HepG2 (cell line): ENCODE results near the gene GPR143. TPM values are rescaled to one million over a fixed set of nuclear protein-coding genes. Genes with fewer than 3 reads are reported as not detected.
"Not testable (repeated sequence)": the region's sequence is repeated elsewhere in the genome, so short reads cannot be mapped to it uniquely, and the experiment has no call there.

Experiments used
- ATAC-seq: fragments of 200-7000 bp; cut with Tn5 transposase; 3 replicates; pipeline ENCODE4 v1.9.1; 2020; ENCODE audit warnings: mild to moderate bottlenecking, moderate library complexity
- Bru-seq: library from RNA; stranded (reverse); fragments of 400-500 nt; gene quantifications from one replicate; lab custom pipeline; 2021; lab: Mats Ljungman, UMichigan
- BruChase-seq, 2 experiments: library from RNA; stranded (reverse); fragments of 400-500 nt; gene quantifications; one replicate each; lab custom pipeline; 2021; lab: Mats Ljungman, UMichigan
- BruUV-seq: library from RNA; stranded (reverse); fragments of 400-500 nt; replicated peaks from 2 replicates; lab custom pipeline; 2021; lab: Mats Ljungman, UMichigan
- CTCF ChIA-PET: fragments of 300-600 bp; formaldehyde crosslinking; extraction: SDS; loops from one replicate; lab custom pipeline; 2021; ENCODE audit warnings: low total read pairs, inconsistent platforms, low intra/inter-chr PET ratio; lab: Yijun Ruan, JAX
- POLR2A ChIA-PET: fragments of 350-600 bp; sonication (Branson Sonifier 250); formaldehyde crosslinking; loops from one replicate; lab custom pipeline; 2020; ENCODE audit warnings: antibody characterized with exemption, inconsistent platforms; lab: Yijun Ruan, JAX
- DNase-seq: peaks from one replicate; pipeline ENCODE4 v3.0.0-alpha.2; 2015; ENCODE audit warnings: low spot score
- FAIRE-seq: peaks from 3 replicates; lab custom pipeline; 2011; peaks lifted over from hg19 to GRCh38; lab: Jason Lieb, UNC
- H2AFZ ChIP-seq: one replicate; pipeline ENCODE4 v1.6.1; 2011; ENCODE audit warnings: low read length, inconsistent platforms
- H3K27ac ChIP-seq: fragments of 300-600 bp; 3 replicates; pipeline ENCODE4 v1.8.0; 2011; ENCODE audit warnings: mixed run types, mild to moderate bottlenecking, mixed read lengths, low read length, inconsistent platforms; ENCODE audit not compliant: insufficient read depth; ENCODE audit errors: extremely low read length
- H3K27me3 ChIP-seq, 2 experiments: fragments of 200-600 bp in 1 of 2; 2 replicates in 1 of 2; 3 replicates in 1 of 2; pipeline versions ENCODE4 v1.6.0 to v1.8.0; 2011; ENCODE audit warnings: low read length in 2 of 2, mild to moderate bottlenecking in 2 of 2, moderate library complexity in 2 of 2, inconsistent platforms in 1 of 2; ENCODE audit not compliant: insufficient read depth in 2 of 2, control insufficient read depth in 1 of 2
- H3K36me3 ChIP-seq, 2 experiments: fragments of 200-600 bp in 1 of 2; replicated peaks in 1 of 2; 2 replicates in 1 of 2; 3 replicates in 1 of 2; pipeline versions ENCODE4 v1.5.1 to v1.8.0; 2011; ENCODE audit warnings: low read length in 2 of 2, inconsistent platforms in 1 of 2; ENCODE audit not compliant: insufficient read depth in 2 of 2, control insufficient read depth in 1 of 2
- H3K4me1 ChIP-seq: 2 replicates; pipeline ENCODE4 v1.5.1; 2012; ENCODE audit warnings: low read length, inconsistent platforms; ENCODE audit not compliant: insufficient read depth
- H3K4me2 ChIP-seq: 2 replicates; pipeline ENCODE4 v1.6.0; 2011; ENCODE audit warnings: low read depth, low read length, inconsistent platforms
- H3K4me3 ChIP-seq, 3 experiments: fragments of 200-600 bp in 1 of 3; sonication (generic), shearing (Covaris generic) in 1 of 3; replicated peaks in 1 of 3; 2 replicates each; pipeline ENCODE4 v1.5.1; 2011 to 2016; ENCODE audit warnings: low read length in 3 of 3, inconsistent platforms in 2 of 3, low read depth in 2 of 3, mild to moderate bottlenecking in 2 of 3, control low read depth in 1 of 3, mixed read lengths in 1 of 3; ENCODE audit not compliant: insufficient read depth in 1 of 3
- H3K79me2 ChIP-seq: one replicate; pipeline ENCODE4 v1.6.1; 2011; ENCODE audit warnings: low read length, inconsistent platforms; ENCODE audit not compliant: insufficient read depth
- H3K9ac ChIP-seq: 2 replicates; pipeline ENCODE4 v1.6.0; 2011; ENCODE audit warnings: mild to moderate bottlenecking, low read depth, low read length, inconsistent platforms; ENCODE audit not compliant: insufficient read depth
- H3K9me3 ChIP-seq: 2 replicates; pipeline ENCODE4 v1.5.1; 2012; ENCODE audit warnings: mild to moderate bottlenecking, low read length
- H4K20me1 ChIP-seq: 2 replicates; pipeline ENCODE4 v1.6.0; 2011; ENCODE audit warnings: inconsistent platforms, mild to moderate bottlenecking, low read length, moderate library complexity; ENCODE audit not compliant: insufficient read depth
- KLF13 ChIP-seq: sonication (generic); formaldehyde crosslinking; IDR thresholded peaks from 2 replicates; pipeline ENCODE4 v1.4.0; 2020; ENCODE audit warnings: mild to moderate bottlenecking, missing genetic modification reagents
- NR2F1 ChIP-seq, 2 experiments: fragments of 450-650 bp in 1 of 2; formaldehyde crosslinking in 1 of 2; IDR thresholded peaks; 2 replicates each; pipeline versions ENCODE4 v1.5.0 to v1.6.1; 2016 to 2020; ENCODE audit warnings: mild to moderate bottlenecking in 1 of 2, missing compliant biosample characterization in 1 of 2, missing genetic modification reagents in 1 of 2, moderate library complexity in 1 of 2
- ZFP36 ChIP-seq: fragments of 150-350 bp; IDR thresholded peaks from 2 replicates; pipeline ENCODE4 v1.6.1; 2018; ENCODE audit warnings: borderline replicate concordance, low read length, low read depth; ENCODE audit not compliant: partially characterized antibody
- WGBS: methylation state at CpG from one replicate; pipeline ENCODE4 v1.1.6; 2017; ENCODE audit warnings: low lambda C conversion rate; 5-methylcytosine and 5-hydroxymethylcytosine counted together
- in situ Hi-C: cut with HindIII; loops from 2 replicates; pipeline ENCODE4 v1.10.0; 2017; ENCODE audit warnings: low pct_unique_long_range_greater_than_20kb; ENCODE audit not compliant: extremely low pct_ligation_motif_present
- intact Hi-C: fragments of 100-400 bp; cut with micrococcal nuclease; formaldehyde crosslinking; loops from one replicate; pipeline ENCODE4 v1.10.0; 2022; ENCODE audit not compliant: unreplicated experiment
- long read RNA-seq, 2 experiments: library from RNA in 1 of 2; library from polyadenylated mRNA in 1 of 2; stranded (forward) in 1 of 2; unstranded in 1 of 2; transcript quantifications; one replicate each; pipeline ENCODE4 v2.0.0, GENCODE V29; 2019 to 2022
- polyA minus RNA-seq, 3 experiments: library from RNA; depleted of rRNA, polyadenylated mRNA; stranded (reverse); fragments of >200 nt; gene quantifications; 2 replicates each; pipeline ENCODE4 v1.2.3, GENCODE V29; 2011; ENCODE audit warnings: low replicate concordance in 1 of 3
- polyA plus RNA-seq, 8 experiments: library from polyadenylated mRNA; depleted of rRNA in 3 of 8; stranded (reverse) in 7 of 8; unstranded in 1 of 8; fragments of >200 nt; fragmentation: Illumina TruSeq in 4 of 8; extraction: Trizol in 4 of 8; gene quantifications; 2 replicates each; pipeline versions ENCODE4 v1.2.1 to v1.2.3, GENCODE V29; 2011 to 2016; ENCODE audit warnings: low read depth in 4 of 8, missing spikeins in 1 of 8, mixed read lengths in 1 of 8; ENCODE audit not compliant: insufficient read depth in 1 of 8
- total RNA-seq, 5 experiments: library from RNA; depleted of rRNA; stranded (reverse); fragments of >200 nt; fragmentation: Illumina TruSeq; extraction: Trizol; gene quantifications; 2 replicates each; pipeline ENCODE4 v1.2.3, GENCODE V29; 2016; ENCODE audit warnings: low read depth in 1 of 5
- TF ChIP-seq, protein P1 (sequence below): sonication (generic); formaldehyde crosslinking; IDR thresholded peaks from 2 replicates; pipeline ENCODE4 v1.4.0; 2020; ENCODE audit warnings: missing genetic modification reagents, borderline replicate concordance

Gene GPR143
- total RNA-seq (2016; rRNA removed; fragmentation: Illumina TruSeq; extraction: Trizol) (0.60 and 0.89 TPM in 2 replicates), polyA plus RNA-seq (2011; rRNA removed) (0.30 and 0.57 TPM in 2 replicates), polyA minus RNA-seq (2011; rRNA and poly(A)+ RNA removed; ENCODE audit: low replicate concordance) (0.09 and 4.3 TPM in 2 replicates), Bru-seq, nascent RNA (percentile 18 among the genes with signal in this experiment), BruChase-seq, experiment 1, labeled RNA remaining after a 6-hour chase (percentile 16 among the genes with signal in this experiment), BruChase-seq, experiment 2, labeled RNA remaining after a 2-hour chase (percentile 22 among the genes with signal in this experiment)
- total RNA-seq (2016; cell fraction: cytosol; rRNA removed; fragmentation: Illumina TruSeq; extraction: Trizol; ENCODE audit: low read depth): 0.30 and 0.44 TPM in 2 replicates
- 0.30 and 0.87 TPM in 2 replicates for total RNA-seq (2016; cell fraction: insoluble cytoplasmic fraction; rRNA removed; fragmentation: Illumina TruSeq; extraction: Trizol)
- 0.59 TPM in 2 replicates for total RNA-seq (2016; cell fraction: membrane; rRNA removed; fragmentation: Illumina TruSeq; extraction: Trizol)
- 0.31 and 0.94 TPM in 2 replicates for total RNA-seq (2016; cell fraction: nucleus; rRNA removed; fragmentation: Illumina TruSeq; extraction: Trizol)
- polyA plus RNA-seq (2011; cell fraction: cytosol; rRNA removed): 0.62 and 1.1 TPM in 2 replicates
- polyA plus RNA-seq (2011; cell fraction: nucleus; rRNA removed): 0.40 and 0.64 TPM in 2 replicates
- polyA plus RNA-seq (2012): 1.3 TPM in 2 replicates
- 0.40 and 0.47 TPM in 2 replicates for polyA plus RNA-seq (2016; cell fraction: cytosol; fragmentation: Illumina TruSeq; extraction: Trizol; ENCODE audit: low read depth)
- 0.40 and 0.85 TPM in 2 replicates for polyA plus RNA-seq (2016; cell fraction: insoluble cytoplasmic fraction; fragmentation: Illumina TruSeq; extraction: Trizol; ENCODE audit: low read depth)
- polyA plus RNA-seq (2016; cell fraction: membrane; fragmentation: Illumina TruSeq; extraction: Trizol; ENCODE audit: low read depth): 0.27 and 0.89 TPM in 2 replicates
- 1.0 TPM in 2 replicates for polyA plus RNA-seq (2016; cell fraction: nucleus; fragmentation: Illumina TruSeq; extraction: Trizol; ENCODE audit: insufficient read depth, low read depth)
- not detected in 2 replicates for polyA minus RNA-seq (2011; cell fraction: cytosol; rRNA and poly(A)+ RNA removed)
- polyA minus RNA-seq (2011; cell fraction: nucleus; rRNA and poly(A)+ RNA removed): 0.87 TPM in 1 of 2 replicates, not detected in the other
- long read RNA-seq, experiment 1, partial matches to known transcripts: 0 of 1 reads
- long read RNA-seq, experiment 1, other reads (novel, unspliced or antisense): 1 of 1 reads
- long read RNA-seq, experiment 2, partial matches to known transcripts: 0 of 1 reads
- long read RNA-seq, experiment 2, other reads (novel, unspliced or antisense): 1 of 1 reads

DNA sequence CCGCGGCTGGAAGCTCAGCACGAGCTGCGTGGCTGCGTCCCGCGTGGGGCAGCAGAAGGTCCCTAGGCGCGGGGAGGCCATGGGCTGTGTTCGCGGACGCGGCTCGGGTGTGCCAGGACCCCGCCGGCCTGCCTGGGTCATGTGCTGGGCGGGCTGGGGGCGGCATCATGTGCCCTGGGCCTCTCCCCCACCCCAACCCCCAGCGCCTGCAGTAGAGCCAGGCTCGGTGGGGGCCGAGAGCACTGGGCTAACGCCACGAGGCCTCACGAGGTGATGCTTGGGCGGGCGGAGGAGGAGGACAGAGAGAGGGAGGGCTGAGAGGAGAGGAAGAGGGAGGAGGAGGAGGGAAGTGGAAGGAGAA is at the start of gene GPR143:
Gene GPR143, minus strand, starts transcription at position 111 of the 361 bp plus-strand sequence. Its CDS starts 30 bp downstream, at position 81.
- in situ Hi-C loops: no loop called here
- Histone ChIP-seq H3K27ac (no peak within 1 kb of the TSS), H3K9me3 (no peaks in the 10 kb centered on the region), H3K27me3 (no peaks in the 10 kb centered on the region), H3K4me2 (no peak within 1 kb of the TSS), H3K79me2 (no peaks in the 10 kb centered on the region), H3K4me1 (peaks cover 16% of the 10 kb centered on the region), H3K9ac (no peak within 1 kb of the TSS), H4K20me1 (no peaks in the 10 kb centered on the region), H3K36me3 (no peaks in the 10 kb centered on the region), H3K4me3 (no peak within 1 kb of the TSS), H2AFZ (no peak within 1 kb of the TSS)
- no peak for FAIRE-seq
- 83% methylated on average over 7 of the region's 26 CpGs for WGBS
- no peak for ATAC-seq
- ChIA-PET POLR2A (no interaction called here), CTCF (no interaction called here)
- no TSS peak for BruUV-seq
- TF ChIP-seq ZFP36: no peak
- no peak for TF ChIP-seq KLF13 (CRISPR knock-in tag)
- no peak for TF ChIP-seq NR2F1 (CRISPR knock-in tag; IDR thresholded peaks at IDR 0.05)
- TF ChIP-seq, protein P1, sequence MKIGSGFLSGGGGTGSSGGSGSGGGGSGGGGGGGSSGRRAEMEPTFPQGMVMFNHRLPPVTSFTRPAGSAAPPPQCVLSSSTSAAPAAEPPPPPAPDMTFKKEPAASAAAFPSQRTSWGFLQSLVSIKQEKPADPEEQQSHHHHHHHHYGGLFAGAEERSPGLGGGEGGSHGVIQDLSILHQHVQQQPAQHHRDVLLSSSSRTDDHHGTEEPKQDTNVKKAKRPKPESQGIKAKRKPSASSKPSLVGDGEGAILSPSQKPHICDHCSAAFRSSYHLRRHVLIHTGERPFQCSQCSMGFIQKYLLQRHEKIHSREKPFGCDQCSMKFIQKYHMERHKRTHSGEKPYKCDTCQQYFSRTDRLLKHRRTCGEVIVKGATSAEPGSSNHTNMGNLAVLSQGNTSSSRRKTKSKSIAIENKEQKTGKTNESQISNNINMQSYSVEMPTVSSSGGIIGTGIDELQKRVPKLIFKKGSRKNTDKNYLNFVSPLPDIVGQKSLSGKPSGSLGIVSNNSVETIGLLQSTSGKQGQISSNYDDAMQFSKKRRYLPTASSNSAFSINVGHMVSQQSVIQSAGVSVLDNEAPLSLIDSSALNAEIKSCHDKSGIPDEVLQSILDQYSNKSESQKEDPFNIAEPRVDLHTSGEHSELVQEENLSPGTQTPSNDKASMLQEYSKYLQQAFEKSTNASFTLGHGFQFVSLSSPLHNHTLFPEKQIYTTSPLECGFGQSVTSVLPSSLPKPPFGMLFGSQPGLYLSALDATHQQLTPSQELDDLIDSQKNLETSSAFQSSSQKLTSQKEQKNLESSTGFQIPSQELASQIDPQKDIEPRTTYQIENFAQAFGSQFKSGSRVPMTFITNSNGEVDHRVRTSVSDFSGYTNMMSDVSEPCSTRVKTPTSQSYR (CRISPR knock-in tag): no peak
- no peak for DNase-seq
- intact Hi-C loops: no loop called here

DNA sequence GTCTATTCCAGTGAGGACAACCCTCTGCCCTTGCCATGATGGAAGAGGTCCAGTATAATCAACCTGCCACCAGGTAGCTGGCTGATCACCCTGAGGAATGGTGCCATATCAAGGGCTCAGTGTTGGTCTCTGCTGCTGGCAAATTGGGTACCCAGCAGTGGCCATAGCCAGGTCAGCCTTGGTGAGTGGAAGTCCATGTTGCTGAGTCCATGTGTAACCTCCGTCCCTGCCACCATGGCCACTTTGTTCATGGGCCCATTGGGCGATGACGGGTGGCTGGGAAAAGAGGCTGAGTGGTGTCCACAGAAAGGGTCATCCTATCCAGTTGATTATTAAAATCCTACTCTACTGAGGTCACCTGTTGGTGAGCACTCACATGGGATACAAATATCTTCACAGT is 45.4 kb upstream of the GPR143 start:
- H3K4me3 ChIP-seq, FAIRE-seq, ATAC-seq, H2AFZ ChIP-seq, CTCF ChIA-PET, H3K9ac ChIP-seq, POLR2A ChIA-PET, H4K20me1 ChIP-seq, in situ Hi-C loops, DNase-seq, BruUV-seq, H3K36me3 ChIP-seq, intact Hi-C loops, H3K4me2 ChIP-seq, H3K27ac ChIP-seq, H3K27me3 ChIP-seq, H3K9me3 ChIP-seq, H3K79me2 ChIP-seq: not testable (repeated sequence)
- 100% methylated on average over 3 of the region's 3 CpGs for WGBS
- peaks cover 19% of the 10 kb centered on the region for H3K4me1 ChIP-seq
